ENCODE results near the gene CENPW. TPM values are rescaled to one million over a fixed set of nuclear protein-coding genes. Genes with fewer than 3 reads are reported as not detected.

Gene CENPW
- total RNA-seq, 3 donors from 2014 or later (not counting 1 experiment from before 2014, with no cell fraction given): 1.4 to 2.5 (median 1.8) TPM

DNA sequence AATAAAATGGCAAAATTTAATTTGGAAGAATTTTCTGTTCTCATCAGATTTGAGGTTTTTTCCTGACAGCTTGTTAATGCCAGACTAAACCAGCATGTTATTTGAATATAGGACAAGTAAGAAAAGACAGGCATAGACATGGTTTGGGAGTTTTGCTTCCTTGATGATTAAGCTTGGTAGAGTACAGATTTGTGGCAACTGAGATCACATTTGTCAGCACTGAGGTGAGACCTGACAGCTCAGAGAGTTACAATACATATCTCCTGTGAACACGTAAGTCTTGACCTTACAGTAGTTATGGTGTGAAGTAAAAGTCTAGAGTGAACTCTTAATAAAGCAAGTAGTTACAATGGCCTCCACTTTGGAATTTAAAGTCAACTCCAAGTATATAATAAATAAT lies 34.5 kb downstream of the CENPW start:
- no peak for ATAC-seq

DNA sequence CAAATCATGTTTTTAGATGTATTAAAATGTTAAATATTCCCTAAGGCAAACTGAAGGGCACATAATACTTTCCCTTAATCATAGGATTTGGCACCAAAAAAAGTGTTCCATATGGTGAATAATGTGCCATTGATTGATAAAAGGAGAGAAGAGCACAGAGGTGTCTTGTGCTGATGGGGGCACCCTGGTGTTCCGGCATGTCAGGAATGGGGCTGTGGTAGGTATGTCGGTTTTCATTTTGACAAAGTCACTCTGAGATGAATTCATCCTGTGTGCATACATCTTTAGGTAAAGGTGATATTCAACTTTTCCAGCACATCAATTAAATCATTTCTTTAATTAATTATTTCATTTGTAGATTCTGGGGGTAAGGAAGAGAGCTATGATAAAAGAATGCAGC lies 36.8 kb downstream of the CENPW start:
- Histone ChIP-seq H3K9me3 (ENCODE audit: control insufficient read depth, insufficient read depth, low read length) (peaks cover under 1% of the 10 kb centered on the region), H3K4me3 (ENCODE audit: low read length) (no peak overlapping the region), H3K27me3 (ENCODE audit: control insufficient read depth, insufficient read depth, low read length) (no peaks in the 10 kb centered on the region), H3K4me1 (ENCODE audit: control insufficient read depth, insufficient read depth, low read length) (no peaks in the 10 kb centered on the region), H3K27ac (ENCODE audit: low read length) (no peak overlapping the region), H3K36me3 (ENCODE audit: control insufficient read depth, insufficient read depth, low read length) (no peaks in the 10 kb centered on the region)
- TF ChIP-seq, protein P1, sequence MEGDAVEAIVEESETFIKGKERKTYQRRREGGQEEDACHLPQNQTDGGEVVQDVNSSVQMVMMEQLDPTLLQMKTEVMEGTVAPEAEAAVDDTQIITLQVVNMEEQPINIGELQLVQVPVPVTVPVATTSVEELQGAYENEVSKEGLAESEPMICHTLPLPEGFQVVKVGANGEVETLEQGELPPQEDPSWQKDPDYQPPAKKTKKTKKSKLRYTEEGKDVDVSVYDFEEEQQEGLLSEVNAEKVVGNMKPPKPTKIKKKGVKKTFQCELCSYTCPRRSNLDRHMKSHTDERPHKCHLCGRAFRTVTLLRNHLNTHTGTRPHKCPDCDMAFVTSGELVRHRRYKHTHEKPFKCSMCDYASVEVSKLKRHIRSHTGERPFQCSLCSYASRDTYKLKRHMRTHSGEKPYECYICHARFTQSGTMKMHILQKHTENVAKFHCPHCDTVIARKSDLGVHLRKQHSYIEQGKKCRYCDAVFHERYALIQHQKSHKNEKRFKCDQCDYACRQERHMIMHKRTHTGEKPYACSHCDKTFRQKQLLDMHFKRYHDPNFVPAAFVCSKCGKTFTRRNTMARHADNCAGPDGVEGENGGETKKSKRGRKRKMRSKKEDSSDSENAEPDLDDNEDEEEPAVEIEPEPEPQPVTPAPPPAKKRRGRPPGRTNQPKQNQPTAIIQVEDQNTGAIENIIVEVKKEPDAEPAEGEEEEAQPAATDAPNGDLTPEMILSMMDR (IDR thresholded peaks at IDR 0.05): no peak
- Mint-ChIP-seq H3K36me3 (no peaks in the 10 kb centered on the region), H3K4me3 (no peak overlapping the region), H3K27ac (no peak overlapping the region), H3K4me1 (no peaks in the 10 kb centered on the region), H3K9me3 (peaks cover 7 to 8% of the 10 kb centered on the region in 2 donors), H3K27me3 (ENCODE audit: low read depth in 2 of 2) (no peaks in the 10 kb centered on the region)
- 100% methylated on average over 2 of the region's 2 CpGs for WGBS (ENCODE audit: insufficient coverage)
- ATAC-seq (no peak), DNase-seq (no peak)
- intact Hi-C loops (cut with micrococcal nuclease): no loop called here

More for the DNA sequence above, 34.5 kb downstream of the CENPW start:
- Mint-ChIP-seq H3K27me3 (ENCODE audit: low read depth in 2 of 2) (no peaks in the 10 kb centered on the region), H3K36me3 (no peaks in the 10 kb centered on the region), H3K27ac (no peak overlapping the region), H3K9me3 (peaks cover 2 to 4% of the 10 kb centered on the region in 2 donors), H3K4me1 (no peaks in the 10 kb centered on the region), H3K4me3 (no peak overlapping the region)
- Histone ChIP-seq H3K27me3 (ENCODE audit: control insufficient read depth, insufficient read depth, low read length) (no peaks in the 10 kb centered on the region), H3K36me3 (ENCODE audit: control insufficient read depth, insufficient read depth, low read length) (no peaks in the 10 kb centered on the region), H3K4me1 (ENCODE audit: control insufficient read depth, insufficient read depth, low read length) (no peaks in the 10 kb centered on the region), H3K9me3 (ENCODE audit: control insufficient read depth, insufficient read depth, low read length) (no peaks in the 10 kb centered on the region), H3K4me3 (ENCODE audit: low read length) (no peak overlapping the region), H3K27ac (ENCODE audit: low read length) (no peak overlapping the region)
- 83% methylated on average over 1 of the region's 1 CpG for WGBS (ENCODE audit: insufficient coverage)
- DNase-seq: no peak
- TF ChIP-seq, protein P1 (IDR thresholded peaks at IDR 0.05): no peak
- intact Hi-C loops (cut with micrococcal nuclease): no loop called here

DNA sequence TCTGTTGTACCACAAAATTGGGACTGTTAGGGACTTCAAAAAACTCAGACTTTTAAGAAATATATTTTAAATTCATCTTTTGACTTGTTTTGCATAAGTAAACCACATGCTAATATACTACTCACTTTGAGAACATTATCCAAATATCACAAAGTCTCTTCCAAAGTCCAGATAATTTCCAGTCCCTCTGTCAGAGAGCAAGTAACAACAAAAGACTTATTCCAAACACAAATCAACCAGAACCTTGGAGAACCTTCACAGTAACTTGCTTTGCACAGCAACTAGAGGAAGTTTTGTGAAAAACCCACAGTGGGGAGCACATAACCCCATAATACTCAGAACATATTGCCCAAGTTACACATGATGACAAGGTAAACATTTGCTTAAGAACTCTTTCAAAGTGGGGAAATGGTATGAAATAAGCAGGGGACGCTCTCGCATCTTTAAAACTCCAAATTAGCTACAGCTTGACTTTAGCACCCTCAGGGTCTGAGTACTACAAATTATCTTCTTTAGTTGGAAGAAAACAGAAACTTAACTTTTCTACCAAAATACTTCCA lies 37.8 kb downstream of the CENPW start:
- peaks cover 9 to 12% of the 10 kb centered on the region in 2 donors for H3K9me3 Mint-ChIP-seq

More for the DNA sequence above, 37.8 kb downstream of the CENPW start:
- no peaks in the 10 kb centered on the region for H3K4me1 Mint-ChIP-seq
- H3K27me3 Mint-ChIP-seq (ENCODE audit: low read depth in 2 of 2): no peaks in the 10 kb centered on the region
- intact Hi-C loops (cut with micrococcal nuclease): no loop called here
- TF ChIP-seq, protein P1 (IDR thresholded peaks at IDR 0.05): no peak
- DNase-seq: no peak
- H3K4me1 ChIP-seq (ENCODE audit: control insufficient read depth, insufficient read depth, low read length): no peaks in the 10 kb centered on the region
- H3K27ac ChIP-seq (ENCODE audit: low read length): no peak overlapping the region
- H3K4me3 Mint-ChIP-seq: no peak overlapping the region
- no peak overlapping the region for H3K4me3 ChIP-seq (ENCODE audit: low read length)
- H3K27me3 ChIP-seq (ENCODE audit: control insufficient read depth, insufficient read depth, low read length): no peaks in the 10 kb centered on the region
- ATAC-seq: no peak
- no peaks in the 10 kb centered on the region for H3K36me3 ChIP-seq (ENCODE audit: control insufficient read depth, insufficient read depth, low read length)
- H3K9me3 ChIP-seq (ENCODE audit: control insufficient read depth, insufficient read depth, low read length): peaks cover 4% of the 10 kb centered on the region
- peaks cover 4% of the 10 kb centered on the region for H3K36me3 Mint-ChIP-seq
- H3K27ac Mint-ChIP-seq: no peak overlapping the region
- no CpG with 5 or more reads among the region's 2 CpGs for WGBS (ENCODE audit: insufficient coverage)

Data from natural killer cell (primary cell).